ENCODE data around the gene COA6.

DNA sequence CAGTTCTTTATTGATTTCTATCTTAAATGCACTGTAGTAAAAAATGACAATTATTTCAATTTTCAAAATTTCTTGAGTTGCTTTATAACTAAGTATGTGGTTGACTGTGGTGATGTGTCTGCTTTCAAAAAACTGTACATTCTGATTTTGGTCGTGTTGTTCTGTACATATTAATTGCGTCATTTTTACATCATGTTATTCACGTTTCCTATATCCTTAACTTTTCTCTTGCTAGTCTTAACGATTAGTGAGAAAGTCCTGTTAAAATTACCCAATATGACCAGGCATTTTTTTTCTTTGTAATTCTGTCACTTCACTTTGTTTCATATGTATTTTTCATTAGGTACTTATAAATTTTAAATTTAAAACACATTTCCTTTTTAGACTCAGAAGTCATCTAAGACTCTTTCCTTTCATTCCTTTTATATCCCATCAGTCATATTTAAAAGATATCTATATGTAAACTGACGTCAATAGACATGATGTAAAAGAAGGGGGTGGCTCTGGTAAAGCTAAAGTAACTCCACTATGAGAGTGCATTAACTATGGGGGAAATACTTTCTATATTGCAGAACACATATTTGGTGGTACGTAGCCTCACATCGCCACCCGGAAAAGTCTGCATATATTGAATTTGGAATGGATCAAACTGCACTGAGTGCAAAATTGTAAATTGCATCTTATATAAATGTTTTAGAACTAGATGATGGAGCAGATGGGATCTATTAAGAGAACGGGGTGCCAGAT lies 1.1 kb upstream of the COA6 start:
- TF ChIP-seq, protein P1, sequence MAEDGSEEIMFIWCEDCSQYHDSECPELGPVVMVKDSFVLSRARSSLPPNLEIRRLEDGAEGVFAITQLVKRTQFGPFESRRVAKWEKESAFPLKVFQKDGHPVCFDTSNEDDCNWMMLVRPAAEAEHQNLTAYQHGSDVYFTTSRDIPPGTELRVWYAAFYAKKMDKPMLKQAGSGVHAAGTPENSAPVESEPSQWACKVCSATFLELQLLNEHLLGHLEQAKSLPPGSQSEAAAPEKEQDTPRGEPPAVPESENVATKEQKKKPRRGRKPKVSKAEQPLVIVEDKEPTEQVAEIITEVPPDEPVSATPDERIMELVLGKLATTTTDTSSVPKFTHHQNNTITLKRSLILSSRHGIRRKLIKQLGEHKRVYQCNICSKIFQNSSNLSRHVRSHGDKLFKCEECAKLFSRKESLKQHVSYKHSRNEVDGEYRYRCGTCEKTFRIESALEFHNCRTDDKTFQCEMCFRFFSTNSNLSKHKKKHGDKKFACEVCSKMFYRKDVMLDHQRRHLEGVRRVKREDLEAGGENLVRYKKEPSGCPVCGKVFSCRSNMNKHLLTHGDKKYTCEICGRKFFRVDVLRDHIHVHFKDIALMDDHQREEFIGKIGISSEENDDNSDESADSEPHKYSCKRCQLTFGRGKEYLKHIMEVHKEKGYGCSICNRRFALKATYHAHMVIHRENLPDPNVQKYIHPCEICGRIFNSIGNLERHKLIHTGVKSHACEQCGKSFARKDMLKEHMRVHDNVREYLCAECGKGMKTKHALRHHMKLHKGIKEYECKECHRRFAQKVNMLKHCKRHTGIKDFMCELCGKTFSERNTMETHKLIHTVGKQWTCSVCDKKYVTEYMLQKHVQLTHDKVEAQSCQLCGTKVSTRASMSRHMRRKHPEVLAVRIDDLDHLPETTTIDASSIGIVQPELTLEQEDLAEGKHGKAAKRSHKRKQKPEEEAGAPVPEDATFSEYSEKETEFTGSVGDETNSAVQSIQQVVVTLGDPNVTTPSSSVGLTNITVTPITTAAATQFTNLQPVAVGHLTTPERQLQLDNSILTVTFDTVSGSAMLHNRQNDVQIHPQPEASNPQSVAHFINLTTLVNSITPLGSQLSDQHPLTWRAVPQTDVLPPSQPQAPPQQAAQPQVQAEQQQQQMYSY (CRISPR knock-in tag; IDR thresholded peaks at IDR 0.05) = no peak
- TF ChIP-seq CREM (CRISPR knock-in tag; IDR thresholded peaks at IDR 0.05) (no peak), ZNF121 (CRISPR knock-in tag; IDR thresholded peaks at IDR 0.05) (no peak), CREB1 (CRISPR knock-in tag; IDR thresholded peaks at IDR 0.05) (no peak), NR3C1 (CRISPR knock-in tag; conservative IDR thresholded peaks at IDR 0.05; ENCODE audit: low read depth) (no peak), FOXP1 (CRISPR knock-in tag; IDR thresholded peaks at IDR 0.05; ENCODE audit: borderline replicate concordance) (no peak), ZNF416 (CRISPR knock-in tag; IDR thresholded peaks at IDR 0.05) (no peak), ZNF263 (CRISPR knock-in tag; IDR thresholded peaks at IDR 0.05; ENCODE audit: low read depth) (no peak)
- TF ChIP-seq, protein P2, sequence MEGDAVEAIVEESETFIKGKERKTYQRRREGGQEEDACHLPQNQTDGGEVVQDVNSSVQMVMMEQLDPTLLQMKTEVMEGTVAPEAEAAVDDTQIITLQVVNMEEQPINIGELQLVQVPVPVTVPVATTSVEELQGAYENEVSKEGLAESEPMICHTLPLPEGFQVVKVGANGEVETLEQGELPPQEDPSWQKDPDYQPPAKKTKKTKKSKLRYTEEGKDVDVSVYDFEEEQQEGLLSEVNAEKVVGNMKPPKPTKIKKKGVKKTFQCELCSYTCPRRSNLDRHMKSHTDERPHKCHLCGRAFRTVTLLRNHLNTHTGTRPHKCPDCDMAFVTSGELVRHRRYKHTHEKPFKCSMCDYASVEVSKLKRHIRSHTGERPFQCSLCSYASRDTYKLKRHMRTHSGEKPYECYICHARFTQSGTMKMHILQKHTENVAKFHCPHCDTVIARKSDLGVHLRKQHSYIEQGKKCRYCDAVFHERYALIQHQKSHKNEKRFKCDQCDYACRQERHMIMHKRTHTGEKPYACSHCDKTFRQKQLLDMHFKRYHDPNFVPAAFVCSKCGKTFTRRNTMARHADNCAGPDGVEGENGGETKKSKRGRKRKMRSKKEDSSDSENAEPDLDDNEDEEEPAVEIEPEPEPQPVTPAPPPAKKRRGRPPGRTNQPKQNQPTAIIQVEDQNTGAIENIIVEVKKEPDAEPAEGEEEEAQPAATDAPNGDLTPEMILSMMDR (IDR thresholded peaks at IDR 0.05) = no peak
- TF ChIP-seq, protein P3, sequence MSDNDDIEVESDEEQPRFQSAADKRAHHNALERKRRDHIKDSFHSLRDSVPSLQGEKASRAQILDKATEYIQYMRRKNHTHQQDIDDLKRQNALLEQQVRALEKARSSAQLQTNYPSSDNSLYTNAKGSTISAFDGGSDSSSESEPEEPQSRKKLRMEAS (CRISPR knock-in tag; IDR thresholded peaks at IDR 0.05) = no peak
- TF ChIP-seq, protein P4, sequence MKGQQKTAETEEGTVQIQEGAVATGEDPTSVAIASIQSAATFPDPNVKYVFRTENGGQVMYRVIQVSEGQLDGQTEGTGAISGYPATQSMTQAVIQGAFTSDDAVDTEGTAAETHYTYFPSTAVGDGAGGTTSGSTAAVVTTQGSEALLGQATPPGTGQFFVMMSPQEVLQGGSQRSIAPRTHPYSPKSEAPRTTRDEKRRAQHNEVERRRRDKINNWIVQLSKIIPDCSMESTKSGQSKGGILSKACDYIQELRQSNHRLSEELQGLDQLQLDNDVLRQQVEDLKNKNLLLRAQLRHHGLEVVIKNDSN (CRISPR knock-in tag; IDR thresholded peaks at IDR 0.05) = no peak
- TF ChIP-seq, protein P5, sequence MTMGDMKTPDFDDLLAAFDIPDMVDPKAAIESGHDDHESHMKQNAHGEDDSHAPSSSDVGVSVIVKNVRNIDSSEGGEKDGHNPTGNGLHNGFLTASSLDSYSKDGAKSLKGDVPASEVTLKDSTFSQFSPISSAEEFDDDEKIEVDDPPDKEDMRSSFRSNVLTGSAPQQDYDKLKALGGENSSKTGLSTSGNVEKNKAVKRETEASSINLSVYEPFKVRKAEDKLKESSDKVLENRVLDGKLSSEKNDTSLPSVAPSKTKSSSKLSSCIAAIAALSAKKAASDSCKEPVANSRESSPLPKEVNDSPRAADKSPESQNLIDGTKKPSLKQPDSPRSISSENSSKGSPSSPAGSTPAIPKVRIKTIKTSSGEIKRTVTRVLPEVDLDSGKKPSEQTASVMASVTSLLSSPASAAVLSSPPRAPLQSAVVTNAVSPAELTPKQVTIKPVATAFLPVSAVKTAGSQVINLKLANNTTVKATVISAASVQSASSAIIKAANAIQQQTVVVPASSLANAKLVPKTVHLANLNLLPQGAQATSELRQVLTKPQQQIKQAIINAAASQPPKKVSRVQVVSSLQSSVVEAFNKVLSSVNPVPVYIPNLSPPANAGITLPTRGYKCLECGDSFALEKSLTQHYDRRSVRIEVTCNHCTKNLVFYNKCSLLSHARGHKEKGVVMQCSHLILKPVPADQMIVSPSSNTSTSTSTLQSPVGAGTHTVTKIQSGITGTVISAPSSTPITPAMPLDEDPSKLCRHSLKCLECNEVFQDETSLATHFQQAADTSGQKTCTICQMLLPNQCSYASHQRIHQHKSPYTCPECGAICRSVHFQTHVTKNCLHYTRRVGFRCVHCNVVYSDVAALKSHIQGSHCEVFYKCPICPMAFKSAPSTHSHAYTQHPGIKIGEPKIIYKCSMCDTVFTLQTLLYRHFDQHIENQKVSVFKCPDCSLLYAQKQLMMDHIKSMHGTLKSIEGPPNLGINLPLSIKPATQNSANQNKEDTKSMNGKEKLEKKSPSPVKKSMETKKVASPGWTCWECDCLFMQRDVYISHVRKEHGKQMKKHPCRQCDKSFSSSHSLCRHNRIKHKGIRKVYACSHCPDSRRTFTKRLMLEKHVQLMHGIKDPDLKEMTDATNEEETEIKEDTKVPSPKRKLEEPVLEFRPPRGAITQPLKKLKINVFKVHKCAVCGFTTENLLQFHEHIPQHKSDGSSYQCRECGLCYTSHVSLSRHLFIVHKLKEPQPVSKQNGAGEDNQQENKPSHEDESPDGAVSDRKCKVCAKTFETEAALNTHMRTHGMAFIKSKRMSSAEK (CRISPR knock-in tag; IDR thresholded peaks at IDR 0.05; ENCODE audit: borderline replicate concordance) = no peak
- TF ChIP-seq, protein P6, sequence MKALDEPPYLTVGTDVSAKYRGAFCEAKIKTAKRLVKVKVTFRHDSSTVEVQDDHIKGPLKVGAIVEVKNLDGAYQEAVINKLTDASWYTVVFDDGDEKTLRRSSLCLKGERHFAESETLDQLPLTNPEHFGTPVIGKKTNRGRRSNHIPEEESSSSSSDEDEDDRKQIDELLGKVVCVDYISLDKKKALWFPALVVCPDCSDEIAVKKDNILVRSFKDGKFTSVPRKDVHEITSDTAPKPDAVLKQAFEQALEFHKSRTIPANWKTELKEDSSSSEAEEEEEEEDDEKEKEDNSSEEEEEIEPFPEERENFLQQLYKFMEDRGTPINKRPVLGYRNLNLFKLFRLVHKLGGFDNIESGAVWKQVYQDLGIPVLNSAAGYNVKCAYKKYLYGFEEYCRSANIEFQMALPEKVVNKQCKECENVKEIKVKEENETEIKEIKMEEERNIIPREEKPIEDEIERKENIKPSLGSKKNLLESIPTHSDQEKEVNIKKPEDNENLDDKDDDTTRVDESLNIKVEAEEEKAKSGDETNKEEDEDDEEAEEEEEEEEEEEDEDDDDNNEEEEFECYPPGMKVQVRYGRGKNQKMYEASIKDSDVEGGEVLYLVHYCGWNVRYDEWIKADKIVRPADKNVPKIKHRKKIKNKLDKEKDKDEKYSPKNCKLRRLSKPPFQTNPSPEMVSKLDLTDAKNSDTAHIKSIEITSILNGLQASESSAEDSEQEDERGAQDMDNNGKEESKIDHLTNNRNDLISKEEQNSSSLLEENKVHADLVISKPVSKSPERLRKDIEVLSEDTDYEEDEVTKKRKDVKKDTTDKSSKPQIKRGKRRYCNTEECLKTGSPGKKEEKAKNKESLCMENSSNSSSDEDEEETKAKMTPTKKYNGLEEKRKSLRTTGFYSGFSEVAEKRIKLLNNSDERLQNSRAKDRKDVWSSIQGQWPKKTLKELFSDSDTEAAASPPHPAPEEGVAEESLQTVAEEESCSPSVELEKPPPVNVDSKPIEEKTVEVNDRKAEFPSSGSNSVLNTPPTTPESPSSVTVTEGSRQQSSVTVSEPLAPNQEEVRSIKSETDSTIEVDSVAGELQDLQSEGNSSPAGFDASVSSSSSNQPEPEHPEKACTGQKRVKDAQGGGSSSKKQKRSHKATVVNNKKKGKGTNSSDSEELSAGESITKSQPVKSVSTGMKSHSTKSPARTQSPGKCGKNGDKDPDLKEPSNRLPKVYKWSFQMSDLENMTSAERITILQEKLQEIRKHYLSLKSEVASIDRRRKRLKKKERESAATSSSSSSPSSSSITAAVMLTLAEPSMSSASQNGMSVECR (CRISPR knock-in tag; IDR thresholded peaks at IDR 0.05; ENCODE audit: borderline replicate concordance) = no peak
- TF ChIP-seq, protein P7, sequence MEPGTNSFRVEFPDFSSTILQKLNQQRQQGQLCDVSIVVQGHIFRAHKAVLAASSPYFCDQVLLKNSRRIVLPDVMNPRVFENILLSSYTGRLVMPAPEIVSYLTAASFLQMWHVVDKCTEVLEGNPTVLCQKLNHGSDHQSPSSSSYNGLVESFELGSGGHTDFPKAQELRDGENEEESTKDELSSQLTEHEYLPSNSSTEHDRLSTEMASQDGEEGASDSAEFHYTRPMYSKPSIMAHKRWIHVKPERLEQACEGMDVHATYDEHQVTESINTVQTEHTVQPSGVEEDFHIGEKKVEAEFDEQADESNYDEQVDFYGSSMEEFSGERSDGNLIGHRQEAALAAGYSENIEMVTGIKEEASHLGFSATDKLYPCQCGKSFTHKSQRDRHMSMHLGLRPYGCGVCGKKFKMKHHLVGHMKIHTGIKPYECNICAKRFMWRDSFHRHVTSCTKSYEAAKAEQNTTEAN (CRISPR knock-in tag; IDR thresholded peaks at IDR 0.05) = no peak

Data from WTC11 (cell line).